Upper lobe of left lung (tissue), 4 donors: ENCODE measurements around the gene BNIP5.

ENCODE experiments used
- EP300 ChIP-seq, 4 donors: sonication (generic); formaldehyde crosslinking; IDR thresholded peaks; one replicate each; pipeline ENCODE4 v1.5.1; 2017; ENCODE audit warnings: antibody characterized with exemption in 4 of 4, control low read depth in 2 of 4
- POLR2A ChIP-seq, 4 donors: fragments of 450-650 bp; IDR thresholded peaks; one replicate each; pipeline ENCODE4 v1.5.1; 2016 to 2017; ENCODE audit warnings: antibody characterized with exemption in 4 of 4, mild to moderate bottlenecking in 2 of 4
- POLR2AphosphoS5 ChIP-seq, 2 donors: sonication (generic); formaldehyde crosslinking; IDR thresholded peaks; one replicate each; pipeline ENCODE4 v1.5.1; 2017; ENCODE audit warnings: antibody characterized with exemption in 2 of 2
- TF ChIP-seq, protein P1 (sequence below), 6 experiments: fragments of 450-650 bp in 4 of 6; fragments of 200-600 bp in 2 of 6; sonication (generic) in 2 of 6; IDR thresholded peaks; one replicate each; pipeline ENCODE4 v1.5.1; 2016 to 2019; ENCODE audit warnings: antibody characterized with exemption in 6 of 6

DNA sequence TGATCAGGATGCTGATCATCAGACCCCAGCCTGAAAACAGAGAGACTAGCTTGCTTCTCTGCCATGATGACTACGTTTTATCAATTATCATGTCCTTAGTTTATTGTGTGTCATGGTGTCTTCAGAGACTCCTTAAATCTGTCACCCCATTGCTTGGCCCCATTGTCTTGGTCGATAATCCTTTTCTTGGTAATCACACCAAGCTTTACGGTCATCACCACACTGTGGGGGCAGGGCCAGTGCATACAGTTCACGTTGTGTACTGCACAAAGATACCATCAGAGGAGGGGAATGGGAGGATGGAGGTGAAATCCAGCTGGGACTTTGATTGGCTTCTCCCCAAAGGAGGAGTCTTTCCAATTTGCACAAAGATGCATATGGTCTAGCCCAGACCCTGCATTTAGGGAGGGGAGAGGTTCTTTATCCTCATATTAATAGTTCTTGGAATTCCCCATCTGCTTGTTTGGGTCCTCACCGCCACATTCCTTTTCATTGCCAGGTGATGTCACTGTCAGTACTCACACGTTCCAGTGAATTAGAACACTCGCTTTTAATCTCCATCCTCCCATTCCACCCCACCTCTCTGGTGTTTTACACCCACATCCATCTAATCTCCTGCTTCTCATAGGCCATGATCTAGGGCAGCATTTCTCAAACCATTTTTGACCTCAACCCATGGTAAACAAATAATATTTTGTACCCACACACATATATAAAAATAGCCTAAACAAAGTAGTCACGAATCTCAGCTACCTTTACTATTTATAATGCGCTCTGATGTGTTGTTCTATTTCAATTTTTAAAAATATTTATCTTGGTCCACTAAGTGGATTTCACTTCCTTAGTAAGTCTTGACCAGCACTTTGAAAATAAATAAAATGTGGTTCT, 45.1 kb upstream of the BNIP5 start:
- TF ChIP-seq, protein P1, sequence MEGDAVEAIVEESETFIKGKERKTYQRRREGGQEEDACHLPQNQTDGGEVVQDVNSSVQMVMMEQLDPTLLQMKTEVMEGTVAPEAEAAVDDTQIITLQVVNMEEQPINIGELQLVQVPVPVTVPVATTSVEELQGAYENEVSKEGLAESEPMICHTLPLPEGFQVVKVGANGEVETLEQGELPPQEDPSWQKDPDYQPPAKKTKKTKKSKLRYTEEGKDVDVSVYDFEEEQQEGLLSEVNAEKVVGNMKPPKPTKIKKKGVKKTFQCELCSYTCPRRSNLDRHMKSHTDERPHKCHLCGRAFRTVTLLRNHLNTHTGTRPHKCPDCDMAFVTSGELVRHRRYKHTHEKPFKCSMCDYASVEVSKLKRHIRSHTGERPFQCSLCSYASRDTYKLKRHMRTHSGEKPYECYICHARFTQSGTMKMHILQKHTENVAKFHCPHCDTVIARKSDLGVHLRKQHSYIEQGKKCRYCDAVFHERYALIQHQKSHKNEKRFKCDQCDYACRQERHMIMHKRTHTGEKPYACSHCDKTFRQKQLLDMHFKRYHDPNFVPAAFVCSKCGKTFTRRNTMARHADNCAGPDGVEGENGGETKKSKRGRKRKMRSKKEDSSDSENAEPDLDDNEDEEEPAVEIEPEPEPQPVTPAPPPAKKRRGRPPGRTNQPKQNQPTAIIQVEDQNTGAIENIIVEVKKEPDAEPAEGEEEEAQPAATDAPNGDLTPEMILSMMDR (IDR thresholded peaks at IDR 0.05), result no peak
- TF ChIP-seq POLR2A (IDR thresholded peaks at IDR 0.05) (no peak), POLR2AphosphoS5 (IDR thresholded peaks at IDR 0.05) (no peak), EP300 (IDR thresholded peaks at IDR 0.05) (no peak)
